HepG2 (cell line): ENCODE measurements around the gene AP5Z1. TPM values are rescaled to one million over a fixed set of nuclear protein-coding genes. Genes with fewer than 3 reads are reported as not detected.

ENCODE experiments used
- GMEB2 ChIP-seq: IDR thresholded peaks from 2 replicates; pipeline ENCODE4 v1.6.1; 2016; ENCODE audit warnings: missing biosample characterization, missing genetic modification reagents, low read depth
- HMG20B ChIP-seq: conservative IDR thresholded peaks from 2 replicates; pipeline ENCODE4 v1.6.1; 2016; ENCODE audit warnings: missing genetic modification reagents, missing compliant biosample characterization
- STAT6 ChIP-seq: sonication (generic); formaldehyde crosslinking; IDR thresholded peaks from 2 replicates; pipeline ENCODE4 v1.4.0; 2020; ENCODE audit warnings: missing genetic modification reagents, mild to moderate bottlenecking, borderline replicate concordance
- TIGD3 ChIP-seq: sonication (generic); formaldehyde crosslinking; IDR thresholded peaks from 2 replicates; pipeline ENCODE4 v1.5.1; 2020; ENCODE audit warnings: mild to moderate bottlenecking, missing genetic modification reagents, borderline replicate concordance
- ZNF333 ChIP-seq: sonication (generic); formaldehyde crosslinking; IDR thresholded peaks from 2 replicates; pipeline ENCODE4 v1.4.0; 2020; ENCODE audit warnings: mild to moderate bottlenecking, missing genetic modification reagents, borderline replicate concordance
- ZNF484 ChIP-seq: sonication (generic); formaldehyde crosslinking; IDR thresholded peaks from 2 replicates; pipeline ENCODE4 v1.5.1; 2020; ENCODE audit warnings: mild to moderate bottlenecking, low read depth, missing genetic modification reagents, borderline replicate concordance
- ZNF678 ChIP-seq: sonication (generic); formaldehyde crosslinking; IDR thresholded peaks from 2 replicates; pipeline ENCODE4 v1.4.0; 2020; ENCODE audit warnings: mild to moderate bottlenecking, missing genetic modification reagents
- polyA plus RNA-seq, 8 experiments: library from polyadenylated mRNA; depleted of rRNA in 3 of 8; stranded (reverse) in 7 of 8; unstranded in 1 of 8; fragments of >200 nt; fragmentation: Illumina TruSeq in 4 of 8; extraction: Trizol in 4 of 8; gene quantifications; 2 replicates each; pipeline versions ENCODE4 v1.2.1 to v1.2.3, GENCODE V29; 2011 to 2016; ENCODE audit warnings: low read depth in 4 of 8, missing spikeins in 1 of 8, mixed read lengths in 1 of 8; ENCODE audit not compliant: insufficient read depth in 1 of 8
- total RNA-seq, 5 experiments: library from RNA; depleted of rRNA; stranded (reverse); fragments of >200 nt; fragmentation: Illumina TruSeq; extraction: Trizol; gene quantifications; 2 replicates each; pipeline ENCODE4 v1.2.3, GENCODE V29; 2016; ENCODE audit warnings: low read depth in 1 of 5

AP5Z1 gene
- total and polyA plus RNA-seq, 2 of the 13 experiments (the other 11 are each of a cell fraction or from before 2014, with no cell fraction given) = 9.3 to 15.1 TPM

- TF ChIP-seq GMEB2 (CRISPR knock-in tag) (no peak), STAT6 (CRISPR knock-in tag) (no peak), TIGD3 (CRISPR knock-in tag) (no peak), HMG20B (CRISPR knock-in tag) (no peak), ZNF484 (CRISPR knock-in tag) (no peak), ZNF333 (CRISPR knock-in tag) (no peak), ZNF678 (CRISPR knock-in tag) (no peak)
These were observed 22.7 kb downstream of the AP5Z1 start (continued) for GRCh38 chr7:4797858-4798705.
